ENCODE results near the gene SCARB1.

Gene SCARB1

DNA sequence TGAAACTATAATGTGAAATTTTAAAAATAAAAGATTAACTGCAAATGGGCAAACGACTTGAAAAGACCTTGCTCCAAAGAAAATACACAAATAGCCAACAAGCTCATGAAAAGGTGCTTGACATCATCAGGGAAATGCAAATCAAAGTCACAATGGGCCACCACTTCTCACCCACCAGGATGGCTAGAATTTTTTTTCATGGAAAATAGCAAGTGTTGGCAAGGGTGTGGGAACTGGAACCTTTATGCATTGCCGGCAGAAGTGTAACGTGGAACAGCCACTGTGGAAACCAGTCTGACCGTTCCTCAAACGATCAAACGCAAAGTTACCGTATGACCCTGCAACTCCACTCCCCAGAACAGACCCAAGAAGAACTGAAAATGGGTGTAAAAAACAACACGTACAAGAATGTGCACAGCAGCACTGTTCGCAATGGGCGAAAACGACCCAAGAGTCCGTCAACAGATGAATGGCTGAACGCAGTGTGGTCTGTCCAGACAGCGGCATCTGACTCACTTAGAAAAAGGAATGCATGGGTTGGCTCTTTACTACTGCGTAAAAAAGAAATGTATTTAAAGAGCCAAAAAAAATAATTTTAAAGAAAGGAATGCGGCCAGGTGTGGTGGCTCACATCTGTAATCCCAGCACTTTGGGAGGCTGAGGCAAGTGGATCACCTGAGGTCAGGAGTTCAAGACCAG lies 40.2 kb downstream of the SCARB1 start:
- WGBS: 62% methylated on average over 16 of the region's 16 CpGs
- Histone ChIP-seq H3K36me3 (ENCODE audit: insufficient read depth, low read length) (no peaks in the 10 kb centered on the region), H3K27ac (ENCODE audit: low read depth, low read length) (peak overlapping the region; percentile 57; the same call in 1 of the 2 replicates), H3K4me3 (ENCODE audit: low read length) (no peak overlapping the region), H3K27me3 (ENCODE audit: insufficient read depth, low read length) (no peaks in the 10 kb centered on the region), H3K9me3 (ENCODE audit: insufficient read depth, low read depth, low read length) (no peaks in the 10 kb centered on the region), H3K4me1 (ENCODE audit: insufficient read depth, low read length) (peaks cover 9% of the 10 kb centered on the region; the same call in 1 of the 2 replicates), H3K9ac (ENCODE audit: low read depth, low read length) (no peak overlapping the region)

DNA sequence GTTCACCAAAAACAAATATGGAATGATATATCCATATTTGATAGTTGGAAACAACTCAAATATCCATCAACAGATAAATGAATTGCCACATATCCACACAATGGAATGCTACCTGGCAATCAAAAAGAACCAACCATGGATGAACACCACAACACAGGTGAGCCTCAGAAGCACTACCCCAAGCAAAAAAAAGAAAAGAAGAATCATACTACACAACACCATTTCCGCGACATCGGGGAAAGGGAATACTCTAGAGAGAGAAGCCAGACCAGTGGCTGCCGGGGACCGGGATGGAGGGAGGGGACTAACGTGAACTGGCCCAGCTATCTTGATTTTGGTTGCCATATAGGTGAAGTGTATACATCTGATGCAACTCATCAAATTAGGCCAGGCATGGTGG lies 41.4 kb downstream of the SCARB1 start:
- H3K4me1 ChIP-seq (ENCODE audit: insufficient read depth, low read length): peaks cover 7% of the 10 kb centered on the region; the same call in 1 of the 2 replicates
- whole genome bisulfite sequencing: 92% methylated on average over 6 of the region's 6 CpGs

DNA sequence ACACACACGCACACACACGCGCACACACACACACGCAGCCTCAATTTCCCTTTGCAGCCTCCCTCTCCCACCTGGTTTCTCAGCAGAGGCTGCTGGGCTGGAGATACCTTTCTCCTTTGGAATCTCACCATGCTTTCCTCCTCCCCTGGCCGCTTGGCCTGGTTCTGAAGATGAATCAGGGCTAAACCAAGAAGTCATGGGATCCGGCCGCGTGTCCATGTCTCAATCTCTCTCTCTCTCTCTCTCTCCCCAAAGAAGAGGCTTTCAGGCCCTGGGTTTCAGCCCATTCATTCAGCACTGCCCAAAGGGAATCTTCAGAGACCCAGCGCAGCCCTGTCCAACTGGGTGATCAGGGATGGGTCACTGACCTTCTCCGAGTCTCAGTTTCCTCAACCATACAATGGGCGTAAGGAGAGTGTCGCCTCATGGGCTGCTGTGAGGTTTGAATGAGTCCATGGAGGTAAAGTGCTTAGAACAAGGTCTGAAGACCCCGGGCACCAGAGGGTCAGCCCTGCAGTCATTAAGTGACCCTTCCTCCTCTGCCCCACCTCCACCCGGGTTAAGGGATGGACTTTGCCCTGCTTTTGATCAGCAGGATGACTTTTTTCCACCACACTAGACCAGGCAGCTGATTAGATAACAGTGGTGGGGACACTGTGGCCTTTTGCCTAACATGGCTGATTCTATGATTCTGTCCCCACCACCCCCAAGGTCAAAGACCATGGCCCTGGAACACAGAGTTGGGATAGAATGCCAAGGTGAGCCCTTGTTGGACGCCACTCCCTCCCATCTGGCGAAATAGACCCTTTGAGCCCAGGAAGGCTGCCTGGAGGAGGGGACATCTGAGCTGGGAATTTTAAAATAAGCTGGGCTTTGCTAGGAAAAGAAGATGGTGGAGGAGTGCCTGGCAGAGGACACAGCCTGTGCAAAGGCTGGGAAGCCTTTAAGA lies 42.1 kb downstream of the SCARB1 start:
- Histone ChIP-seq H3K36me3 (ENCODE audit: insufficient read depth, low read length) (no peaks in the 10 kb centered on the region), H3K9me3 (ENCODE audit: insufficient read depth, low read depth, low read length) (no peaks in the 10 kb centered on the region), H3K4me1 (ENCODE audit: insufficient read depth, low read length) (peaks cover 7% of the 10 kb centered on the region; the same call in 1 of the 2 replicates), H3K4me3 (ENCODE audit: low read length) (no peak overlapping the region), H3K9ac (ENCODE audit: low read depth, low read length) (no peak overlapping the region), H3K27ac (ENCODE audit: low read depth, low read length) (no peak overlapping the region), H3K27me3 (ENCODE audit: insufficient read depth, low read length) (no peaks in the 10 kb centered on the region)
- 86% methylated on average over 16 of the region's 16 CpGs for WGBS

More for the DNA sequence above, 41.4 kb downstream of the SCARB1 start:
- H3K36me3 ChIP-seq (ENCODE audit: insufficient read depth, low read length): no peaks in the 10 kb centered on the region
- H3K27me3 ChIP-seq (ENCODE audit: insufficient read depth, low read length): no peaks in the 10 kb centered on the region
- H3K9me3 ChIP-seq (ENCODE audit: insufficient read depth, low read depth, low read length): no peaks in the 10 kb centered on the region
- no peak overlapping the region for H3K27ac ChIP-seq (ENCODE audit: low read depth, low read length)
- H3K9ac ChIP-seq (ENCODE audit: low read depth, low read length): no peak overlapping the region
- H3K4me3 ChIP-seq (ENCODE audit: low read length): no peak overlapping the region

DNA sequence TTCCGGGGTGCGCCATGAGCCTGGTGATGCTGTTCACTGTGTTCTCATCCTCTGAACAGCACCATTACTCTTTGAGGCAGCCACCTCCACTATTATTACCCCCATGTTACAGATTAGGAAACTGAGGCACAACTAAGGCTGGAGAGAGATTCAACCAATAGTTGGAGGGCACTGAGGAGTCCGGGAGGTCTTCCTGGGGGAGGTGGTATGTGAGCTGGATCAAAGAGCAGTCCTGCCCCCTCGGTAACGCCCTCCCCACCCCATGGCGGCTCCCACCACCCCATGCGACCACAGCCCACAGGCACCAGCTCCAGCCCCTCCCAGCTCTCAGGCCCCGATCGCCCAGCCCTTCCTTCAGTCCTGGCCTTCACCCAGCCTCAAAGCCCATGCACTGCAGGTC lies 43.5 kb downstream of the SCARB1 start:
- Histone ChIP-seq H3K9me3 (ENCODE audit: insufficient read depth, low read depth, low read length) (no peaks in the 10 kb centered on the region), H3K4me3 (ENCODE audit: low read length) (no peak overlapping the region), H3K36me3 (ENCODE audit: insufficient read depth, low read length) (no peaks in the 10 kb centered on the region), H3K9ac (ENCODE audit: low read depth, low read length) (no peak overlapping the region), H3K4me1 (ENCODE audit: insufficient read depth, low read length) (peaks cover 7% of the 10 kb centered on the region; the same call in 1 of the 2 replicates), H3K27ac (ENCODE audit: low read depth, low read length) (no peak overlapping the region), H3K27me3 (ENCODE audit: insufficient read depth, low read length) (no peaks in the 10 kb centered on the region)
- 90% methylated on average over 9 of the region's 9 CpGs for WGBS

- H3K27ac ChIP-seq (ENCODE audit: low read depth, low read length): no peak overlapping the region
Observed at GRCh38 chr12:124819525-124819924, 44.1 kb downstream of the SCARB1 start.

DNA sequence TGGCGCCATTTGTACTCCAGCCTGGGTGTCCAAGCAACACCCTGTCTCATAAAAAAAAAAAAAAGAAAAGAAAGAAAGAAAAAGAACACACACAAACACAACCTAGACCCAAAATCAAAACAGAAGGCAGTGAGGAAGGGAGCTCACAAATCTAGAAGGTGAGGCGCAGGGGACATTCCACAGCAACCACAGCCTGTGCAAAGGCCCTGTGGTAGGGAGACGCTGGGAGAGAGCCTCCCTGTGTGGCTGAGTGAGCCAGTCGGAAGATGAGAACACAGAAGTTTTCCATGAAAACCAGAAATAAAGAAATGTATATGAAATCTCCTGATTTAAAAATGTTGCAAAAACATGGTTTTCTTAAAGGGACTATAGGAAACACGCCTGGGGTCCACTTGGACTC lies 44.6 kb downstream of the SCARB1 start:
- no peak overlapping the region for H3K9ac ChIP-seq (ENCODE audit: low read depth, low read length)
- H3K36me3 ChIP-seq (ENCODE audit: insufficient read depth, low read length): peaks cover 9% of the 10 kb centered on the region
- no peak overlapping the region for H3K27ac ChIP-seq (ENCODE audit: low read depth, low read length)
- H3K4me1 ChIP-seq (ENCODE audit: insufficient read depth, low read length): 0 out of 2 replicates have a peak, but pooled peaks cover under 1% of the 10 kb centered on the region
- no peak overlapping the region for H3K4me3 ChIP-seq (ENCODE audit: low read length)
- H3K27me3 ChIP-seq (ENCODE audit: insufficient read depth, low read length): no peaks in the 10 kb centered on the region
- H3K9me3 ChIP-seq (ENCODE audit: insufficient read depth, low read depth, low read length): no peaks in the 10 kb centered on the region
- WGBS: 97% methylated on average over 4 of the region's 5 CpGs

More at GRCh38 chr12:124819525-124819924, 44.1 kb downstream of the SCARB1 start:
- peaks cover 4% of the 10 kb centered on the region; the same call in 1 of the 2 replicates for H3K36me3 ChIP-seq (ENCODE audit: insufficient read depth, low read length)
- peaks cover 5% of the 10 kb centered on the region; the same call in 1 of the 2 replicates for H3K4me1 ChIP-seq (ENCODE audit: insufficient read depth, low read length)
- no peaks in the 10 kb centered on the region for H3K9me3 ChIP-seq (ENCODE audit: insufficient read depth, low read depth, low read length)
- H3K4me3 ChIP-seq (ENCODE audit: low read length): no peak overlapping the region
- no peaks in the 10 kb centered on the region for H3K27me3 ChIP-seq (ENCODE audit: insufficient read depth, low read length)
- 95% methylated on average over 10 of the region's 10 CpGs for WGBS
- no peak overlapping the region for H3K9ac ChIP-seq (ENCODE audit: low read depth, low read length)

GRCh38 chr12:124817076-124818000 lies 46.3 kb downstream of the SCARB1 start:
- Histone ChIP-seq H3K4me3 (ENCODE audit: low read length) (no peak overlapping the region), H3K4me1 (ENCODE audit: insufficient read depth, low read length) (no peaks in the 10 kb centered on the region), H3K9me3 (ENCODE audit: insufficient read depth, low read depth, low read length) (no peaks in the 10 kb centered on the region), H3K9ac (ENCODE audit: low read depth, low read length) (no peak overlapping the region), H3K27ac (ENCODE audit: low read depth, low read length) (no peak overlapping the region), H3K27me3 (ENCODE audit: insufficient read depth, low read length) (no peaks in the 10 kb centered on the region), H3K36me3 (ENCODE audit: insufficient read depth, low read length) (peaks cover 26% of the 10 kb centered on the region)
- 95% methylated on average over 31 of the region's 31 CpGs for WGBS

DNA sequence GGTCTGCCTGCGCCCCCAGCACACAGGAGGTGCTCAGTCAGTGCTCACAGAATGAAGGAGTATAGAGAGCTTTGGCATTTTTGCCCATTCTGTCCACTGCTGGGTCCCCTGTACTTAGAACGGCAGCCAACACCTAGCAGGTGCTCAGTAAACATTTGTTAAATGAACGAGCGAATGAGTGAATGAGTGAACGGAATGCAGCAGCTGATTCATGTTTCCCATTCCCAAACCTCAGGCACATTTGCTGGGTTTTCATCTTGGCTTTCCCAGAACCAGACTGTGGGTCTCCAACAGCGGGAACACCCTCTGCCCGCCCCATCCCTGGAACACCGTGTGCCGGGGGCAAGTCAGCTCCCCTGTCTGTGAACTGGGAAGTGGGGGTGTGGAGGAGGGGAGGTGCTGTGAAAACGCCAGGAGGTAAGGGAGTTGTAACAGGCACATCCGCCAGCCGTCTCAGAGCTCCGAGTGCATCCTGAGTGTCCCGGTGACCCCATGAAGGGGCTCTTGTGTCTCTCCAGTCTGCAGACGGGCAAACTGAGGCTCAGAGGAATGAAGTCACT lies 47.3 kb downstream of the SCARB1 start:
- H3K4me3 ChIP-seq (ENCODE audit: low read length): no peak overlapping the region
- H3K36me3 ChIP-seq (ENCODE audit: insufficient read depth, low read length): peaks cover 29% of the 10 kb centered on the region
- H3K9ac ChIP-seq (ENCODE audit: low read depth, low read length): no peak overlapping the region; the same call in 1 of the 2 replicates
- H3K27me3 ChIP-seq (ENCODE audit: insufficient read depth, low read length): no peaks in the 10 kb centered on the region
- no peak overlapping the region for H3K27ac ChIP-seq (ENCODE audit: low read depth, low read length)
- WGBS: 89% methylated on average over 15 of the region's 15 CpGs
- no peaks in the 10 kb centered on the region for H3K4me1 ChIP-seq (ENCODE audit: insufficient read depth, low read length)
- H3K9me3 ChIP-seq (ENCODE audit: insufficient read depth, low read depth, low read length): no peaks in the 10 kb centered on the region

- Histone ChIP-seq H3K9ac (ENCODE audit: low read depth, low read length) (no peak overlapping the region), H3K36me3 (ENCODE audit: insufficient read depth, low read length) (peaks cover 29% of the 10 kb centered on the region), H3K4me1 (ENCODE audit: insufficient read depth, low read length) (no peaks in the 10 kb centered on the region), H3K27ac (ENCODE audit: low read depth, low read length) (no peak overlapping the region), H3K27me3 (ENCODE audit: insufficient read depth, low read length) (no peaks in the 10 kb centered on the region), H3K4me3 (ENCODE audit: low read length) (no peak overlapping the region), H3K9me3 (ENCODE audit: insufficient read depth, low read depth, low read length) (no peaks in the 10 kb centered on the region)
- 89% methylated on average over 38 of the region's 38 CpGs for WGBS
Observed at GRCh38 chr12:124814741-124815613, 48.7 kb downstream of the SCARB1 start.

Measured in HUES64 (cell line).